GM19023 (cell line): Measurements from ENCODE around the gene N4BP2L2.

Experiments used
- ATAC-seq: cut with Tn5 transposase; IDR thresholded peaks from one replicate; pipeline ENCODE4 v1.9.1; 2021; ENCODE audit warnings: mild to moderate bottlenecking, moderate library complexity; ENCODE audit not compliant: unreplicated experiment

Gene N4BP2L2

DNA sequence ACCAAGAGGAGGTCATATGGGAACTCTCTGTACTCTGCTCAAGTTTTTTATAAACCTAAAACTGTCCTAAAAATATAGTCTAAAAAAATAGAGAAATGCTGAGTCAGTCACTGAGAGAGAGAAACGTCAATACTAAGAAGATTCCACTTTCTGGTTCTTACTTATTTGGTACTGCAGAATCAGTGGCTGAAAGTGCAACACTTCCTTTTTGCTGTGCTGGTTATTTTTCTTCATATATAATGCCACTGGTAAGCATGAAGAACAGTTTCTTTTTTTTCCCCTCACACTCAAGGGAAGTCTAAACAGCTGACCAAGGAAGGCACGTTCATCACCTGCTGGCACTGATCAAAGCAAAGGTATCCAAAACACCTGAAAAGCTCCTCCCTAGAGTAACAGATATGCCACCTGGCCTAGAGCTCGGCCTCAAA is 66.4 kb downstream of the N4BP2L2 start:
- peak; percentile 70 for ATAC-seq

DNA sequence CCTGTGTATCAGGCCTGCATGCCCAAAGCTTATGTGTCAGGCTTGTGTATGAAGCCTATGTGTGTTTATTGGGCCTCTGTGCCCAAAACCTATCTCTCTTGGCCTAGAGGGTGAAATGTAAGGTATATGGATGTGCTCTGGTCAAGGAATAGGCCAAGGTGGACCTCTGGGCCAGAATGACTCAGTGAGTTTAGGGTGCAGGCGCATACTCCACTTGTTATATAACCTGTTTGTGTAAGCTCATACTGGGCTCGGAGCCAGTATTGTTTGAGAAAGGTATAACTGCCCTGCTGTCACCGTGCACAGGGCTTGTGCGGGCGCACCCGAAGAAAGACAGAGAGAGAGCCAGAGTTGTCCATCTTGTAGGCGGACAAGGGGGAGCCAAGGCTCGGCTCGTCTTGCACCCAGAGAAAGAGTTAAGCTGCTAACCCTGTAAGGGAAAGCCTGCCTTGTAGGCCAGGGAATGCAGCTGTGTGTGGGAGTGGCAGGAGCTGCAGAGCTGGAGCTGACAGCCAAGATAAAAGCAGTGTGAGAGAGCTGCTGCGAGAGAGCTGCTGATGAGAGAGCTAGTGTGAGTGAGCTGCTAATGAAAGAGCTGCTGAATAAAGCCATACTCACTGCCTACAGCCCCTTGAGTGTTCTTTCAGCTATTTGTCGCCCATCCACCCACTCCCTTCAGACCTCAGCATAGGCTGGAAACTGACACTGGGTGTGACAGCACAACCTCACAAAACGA is 67.2 kb downstream of the N4BP2L2 start:
- ATAC-seq, result no peak

DNA sequence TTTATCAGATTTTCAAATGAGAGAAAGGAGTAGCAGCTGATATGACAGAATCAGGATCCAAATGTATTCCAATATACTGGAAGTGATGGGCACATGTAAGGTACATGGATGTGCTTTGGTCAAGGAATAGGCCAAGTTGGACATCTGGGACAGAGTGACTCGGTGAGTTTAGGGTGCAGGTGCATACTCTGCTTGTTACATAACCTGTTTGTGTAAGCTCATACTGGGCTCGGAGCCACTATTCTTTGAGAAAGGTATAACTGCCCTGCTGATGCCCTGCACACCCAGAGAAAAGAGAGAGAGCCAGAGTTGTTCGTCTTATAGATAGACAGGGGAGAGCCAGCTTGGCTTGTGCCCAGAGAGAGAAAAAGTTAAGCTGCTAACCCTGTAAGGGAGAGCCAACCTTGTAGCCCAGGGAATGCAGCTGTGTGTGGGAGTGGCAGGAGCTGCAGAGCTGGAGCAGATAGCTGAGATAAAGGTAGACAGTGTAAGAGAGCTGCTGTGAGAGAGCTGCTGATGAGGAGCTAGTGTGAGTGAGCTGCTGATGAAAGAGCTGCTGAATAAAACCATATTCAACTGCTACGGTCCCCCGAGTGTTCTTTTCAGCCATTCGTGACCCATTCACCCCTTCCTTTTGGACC is 70.0 kb downstream of the N4BP2L2 start:
- ATAC-seq, result no peak

DNA sequence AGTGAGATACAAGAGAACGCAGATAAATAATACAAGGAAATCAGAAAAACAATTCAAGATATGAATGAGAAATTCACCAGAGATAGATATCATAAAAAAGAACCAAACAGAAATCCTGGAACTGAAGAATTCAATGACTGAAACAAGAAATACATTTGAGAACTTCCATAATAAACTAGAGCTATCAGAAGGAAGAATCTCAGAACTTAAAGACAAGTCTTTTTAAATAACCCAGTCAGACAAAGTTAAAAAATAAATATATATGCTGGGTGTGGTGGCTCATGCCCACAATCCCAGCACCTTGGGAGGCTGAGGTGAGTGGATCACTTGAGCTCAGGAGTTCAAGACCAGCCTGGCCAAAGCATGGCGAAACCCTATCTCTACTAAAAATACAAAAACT is 82.0 kb downstream of the N4BP2L2 start:
- no peak for ATAC-seq

DNA sequence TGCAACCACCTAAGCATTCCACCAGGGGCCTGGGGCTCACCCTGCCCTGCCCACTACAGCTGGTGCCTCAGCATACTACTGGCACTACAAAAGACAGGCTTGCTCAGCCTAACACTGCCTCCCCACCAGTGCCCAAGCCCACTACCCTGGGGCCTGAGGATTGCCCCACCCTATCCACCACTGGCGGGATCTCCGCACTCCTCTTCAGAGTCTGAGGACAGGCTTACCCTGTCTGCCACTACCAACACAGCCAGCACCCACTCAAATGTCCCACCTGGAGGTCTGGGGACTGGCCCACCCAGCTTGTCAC is 83.0 kb downstream of the N4BP2L2 start:
- no peak for ATAC-seq

DNA sequence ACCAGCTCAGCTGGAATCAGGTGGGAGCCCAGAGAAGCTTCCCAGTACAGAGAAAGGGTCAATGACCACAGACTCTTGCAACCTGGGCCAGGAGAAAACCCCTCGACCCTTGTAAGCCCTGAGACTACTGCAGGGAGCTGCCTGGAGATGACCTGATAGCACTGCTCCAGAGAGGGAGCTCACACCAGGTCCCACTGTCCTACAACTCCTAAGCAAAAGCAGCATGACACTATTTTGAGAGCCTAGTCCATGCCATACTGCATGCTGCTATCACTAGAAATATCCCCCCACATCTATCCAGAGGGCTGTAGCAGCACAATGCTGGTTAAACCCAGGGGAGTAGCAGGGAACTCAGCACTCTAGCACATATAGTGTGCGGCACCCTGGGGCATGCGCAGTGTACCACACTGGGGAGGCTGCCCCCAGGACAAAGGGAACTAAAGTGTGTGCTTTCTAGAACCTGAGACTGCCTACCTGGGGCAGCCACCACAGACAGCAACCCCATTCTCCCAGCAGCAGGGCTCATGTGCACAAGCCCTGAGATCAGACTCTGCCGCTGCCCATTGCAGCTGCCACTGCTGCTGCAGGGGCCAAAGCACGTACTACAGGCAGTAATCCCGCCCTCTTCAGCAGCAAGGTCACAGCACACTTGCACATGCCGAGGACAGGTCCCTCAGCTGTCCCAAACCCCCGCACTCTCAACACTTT is 83.6 kb downstream of the N4BP2L2 start:
- ATAC-seq, result no peak

DNA sequence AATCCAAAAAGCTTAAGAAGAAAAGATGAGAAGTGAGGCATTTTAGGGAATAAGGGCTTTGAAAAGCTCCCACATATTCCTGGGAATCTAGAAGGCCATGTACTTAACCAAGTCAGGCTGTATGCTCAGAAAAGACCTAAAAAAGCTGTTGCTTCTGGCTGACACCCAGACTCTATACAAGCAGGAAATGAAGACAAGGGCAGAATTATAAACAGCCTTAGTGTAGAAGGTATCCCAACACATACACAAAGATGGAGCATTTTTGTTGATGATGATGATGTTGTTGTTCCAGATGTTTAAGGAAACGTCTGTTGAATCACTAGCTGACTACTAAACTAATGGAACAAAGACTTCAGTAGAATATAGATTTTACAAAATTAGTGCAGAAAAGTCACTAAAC is 84.6 kb downstream of the N4BP2L2 start:
- ATAC-seq, result no peak

DNA sequence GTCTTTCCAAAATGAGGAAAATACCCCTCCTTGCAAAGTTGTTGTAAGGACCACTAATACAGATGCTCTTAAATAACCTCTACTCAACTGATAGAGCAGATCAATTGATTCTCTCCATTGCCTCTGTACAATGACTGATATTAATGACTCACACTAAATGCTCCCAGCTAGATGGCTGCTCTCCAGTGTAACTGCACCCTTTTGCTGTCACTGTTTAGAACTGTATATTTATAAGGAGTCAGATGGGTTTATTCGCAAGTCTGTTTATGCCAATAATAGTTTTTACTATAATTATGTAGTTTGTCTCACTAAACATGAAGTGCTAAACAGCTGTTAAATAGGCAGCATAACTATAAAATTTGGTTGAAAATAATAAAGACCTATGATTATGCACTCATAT is 89.6 kb downstream of the N4BP2L2 start:
- no peak for ATAC-seq

DNA sequence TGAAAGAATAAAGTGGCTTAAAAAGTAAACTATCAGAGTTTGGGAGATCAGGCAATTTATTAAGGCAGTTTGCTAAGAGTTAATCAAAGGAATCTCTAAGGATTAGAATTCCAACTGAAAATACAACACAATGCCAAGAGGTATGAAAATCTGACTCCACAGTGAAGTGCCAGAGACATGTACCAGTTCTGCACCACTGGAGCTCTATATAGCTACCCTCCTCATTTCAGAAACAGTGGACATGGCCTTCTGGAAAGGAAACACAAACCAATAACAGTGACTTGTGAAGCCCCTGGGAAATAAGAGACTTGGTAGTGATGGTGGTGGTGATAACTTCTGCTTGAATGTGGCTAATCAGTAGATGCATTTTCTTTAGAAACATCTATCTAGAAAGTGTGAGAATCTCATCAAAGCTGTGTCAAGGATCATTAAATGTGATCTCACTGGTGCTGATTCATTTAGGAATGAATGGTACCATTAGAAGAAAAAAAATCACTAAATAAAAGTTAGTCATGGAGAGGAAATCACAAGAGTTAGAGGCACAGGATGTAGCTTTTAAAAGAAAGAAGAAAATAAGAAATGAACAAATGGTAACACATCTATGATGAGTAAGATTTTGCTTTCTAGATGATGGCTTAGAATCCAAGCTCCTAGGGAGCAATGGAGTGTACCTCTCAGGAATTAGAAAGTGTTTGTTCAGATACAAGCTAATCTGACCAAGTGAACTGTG is 90.5 kb downstream of the N4BP2L2 start:
- ATAC-seq, result no peak

DNA sequence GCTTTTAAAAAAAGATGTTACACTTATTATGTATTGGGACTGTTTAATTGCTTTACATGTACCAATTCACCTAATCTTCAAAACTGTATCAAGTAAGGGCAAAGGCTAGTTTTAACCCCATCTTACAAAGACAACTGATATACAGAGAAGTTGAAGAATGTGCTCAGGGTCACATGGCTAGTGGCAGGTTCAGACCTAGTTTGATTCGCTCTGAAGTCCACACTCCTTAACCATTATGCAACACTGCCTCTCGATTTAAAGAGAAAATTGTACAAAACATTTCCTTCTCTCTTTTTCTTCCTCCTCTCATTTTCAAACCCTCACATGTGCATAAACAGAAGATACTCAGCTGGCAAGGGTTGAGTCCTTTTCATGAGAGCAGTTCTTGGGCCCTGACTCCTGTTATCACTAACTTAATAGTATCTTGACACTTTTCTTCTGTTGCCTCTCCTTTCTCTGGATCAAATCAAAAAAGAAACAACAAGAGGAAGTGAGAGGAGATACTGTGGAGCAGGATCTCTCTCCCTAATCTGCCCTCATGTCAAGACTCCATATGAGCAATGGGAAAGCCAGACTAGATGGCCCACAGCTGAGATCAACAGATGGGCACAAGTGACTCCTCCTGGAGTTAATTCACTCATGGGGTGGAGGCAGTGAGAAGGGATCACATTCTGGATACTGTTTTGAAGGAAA is 91.7 kb downstream of the N4BP2L2 start:
- ATAC-seq, result no peak

DNA sequence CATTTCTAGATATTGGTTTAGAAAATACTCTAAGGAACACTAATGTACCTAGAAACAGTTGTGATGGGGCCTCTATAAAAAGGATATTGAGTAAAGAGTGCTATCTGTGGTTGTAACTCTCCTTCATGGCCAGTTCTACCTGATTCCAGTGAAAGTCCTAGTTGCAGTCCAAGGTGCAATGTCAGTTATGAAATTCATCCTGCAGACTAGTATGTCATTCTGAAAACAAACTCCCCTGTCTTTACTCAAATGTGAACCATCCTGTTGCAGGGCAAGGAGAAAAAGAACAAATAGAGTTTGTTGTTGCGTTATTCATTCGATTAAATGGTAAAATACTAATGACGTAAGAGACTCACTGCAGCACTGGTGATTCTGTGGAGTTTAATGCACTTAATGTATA is 92.4 kb downstream of the N4BP2L2 start:
- ATAC-seq, result no peak

DNA sequence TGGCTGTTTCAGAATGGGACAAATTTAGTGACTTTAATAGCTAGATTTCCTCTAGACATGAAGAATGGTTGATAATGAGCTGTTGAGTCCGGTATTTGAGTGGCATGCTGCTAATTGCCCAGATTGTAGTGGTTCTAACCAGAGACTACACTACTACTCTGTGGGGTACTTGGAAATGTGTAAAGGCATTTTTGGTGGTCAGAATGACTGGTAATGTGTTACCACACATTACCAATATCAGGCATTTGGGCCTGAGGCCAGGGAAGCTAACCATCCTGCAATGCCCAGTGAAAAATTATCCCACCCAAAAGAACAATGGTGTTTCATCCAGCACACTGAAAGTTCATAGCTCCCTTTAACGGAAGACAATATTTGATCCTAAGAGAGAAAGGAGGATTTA is 93.1 kb downstream of the N4BP2L2 start:
- no peak for ATAC-seq

DNA sequence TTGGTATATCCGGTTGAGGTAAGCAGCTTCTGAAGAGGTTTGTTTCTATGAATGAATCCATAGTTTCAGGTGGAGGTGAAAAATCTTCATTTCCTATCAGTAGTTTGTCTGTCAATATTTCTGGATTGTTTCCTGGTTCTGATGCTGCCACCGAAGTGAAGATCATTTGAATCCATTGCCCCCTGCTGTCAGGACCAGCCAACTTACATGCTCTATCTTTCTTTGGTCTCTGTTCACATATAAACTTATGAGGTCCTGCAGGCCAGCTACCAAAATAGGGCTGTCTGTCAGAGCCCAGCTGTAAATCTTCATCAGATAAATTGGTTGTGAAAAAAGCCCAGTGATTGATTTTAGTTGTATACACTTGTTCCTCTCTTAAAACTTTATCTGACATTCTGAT is 95.5 kb downstream of the N4BP2L2 start:
- ATAC-seq, result peak; percentile 57

DNA sequence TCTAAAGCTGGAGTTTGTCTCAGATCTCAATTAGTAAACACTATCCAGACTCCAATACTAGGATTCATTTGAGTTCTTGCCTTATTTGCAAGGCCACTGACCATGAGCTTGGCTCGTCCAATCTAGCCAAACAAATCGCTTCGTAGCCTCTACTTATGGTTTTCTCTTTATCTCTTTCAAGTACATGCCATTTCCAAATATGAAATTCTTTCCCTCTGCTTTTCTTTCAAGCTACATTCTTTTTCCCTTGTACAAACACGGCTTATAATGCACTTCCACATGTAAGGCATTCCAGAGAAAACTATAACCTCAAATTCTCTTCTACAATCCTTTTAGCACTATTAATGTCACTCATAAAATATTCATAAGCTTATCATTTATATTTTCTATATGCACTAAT is 99.7 kb downstream of the N4BP2L2 start:
- no peak for ATAC-seq

DNA sequence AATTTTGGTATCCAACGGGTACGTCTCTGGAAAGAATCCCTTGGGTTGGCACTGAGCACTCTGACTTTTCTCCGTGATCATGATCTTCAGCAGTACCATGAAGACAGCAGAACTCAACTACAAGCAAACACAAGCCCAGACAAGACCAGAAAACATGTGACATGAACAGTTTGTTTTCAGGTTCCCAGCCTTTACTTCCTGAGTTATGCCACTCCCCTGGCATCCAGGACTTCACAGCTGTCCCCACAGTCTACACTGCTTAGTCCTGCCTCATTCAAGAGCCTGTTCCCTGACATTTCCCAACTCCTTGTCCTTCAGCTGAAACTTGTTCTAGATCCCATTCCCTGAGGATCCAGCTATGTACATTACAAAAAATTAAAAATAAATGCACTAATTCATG is 105.7 kb downstream of the N4BP2L2 start:
- ATAC-seq, result no peak

DNA sequence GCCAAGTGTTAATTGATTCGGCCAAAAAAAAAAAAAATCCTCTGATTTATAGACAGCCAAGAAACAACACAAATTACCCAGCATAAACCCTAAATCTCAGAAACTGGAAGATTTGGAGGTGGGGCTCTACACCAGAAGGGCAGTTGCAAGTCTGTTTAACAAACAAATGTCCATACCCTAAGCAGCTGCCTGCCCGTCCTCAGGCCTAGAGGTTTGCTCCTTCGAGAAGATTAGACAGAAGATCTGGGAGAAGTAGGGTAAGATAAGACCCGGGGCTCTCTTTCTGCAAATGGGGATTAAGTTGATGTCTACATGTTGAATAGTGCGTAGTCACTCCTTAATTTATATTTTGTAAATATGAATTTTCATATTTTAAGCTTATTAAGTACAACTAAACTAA is 107.2 kb downstream of the N4BP2L2 start:
- ATAC-seq, result no peak

DNA sequence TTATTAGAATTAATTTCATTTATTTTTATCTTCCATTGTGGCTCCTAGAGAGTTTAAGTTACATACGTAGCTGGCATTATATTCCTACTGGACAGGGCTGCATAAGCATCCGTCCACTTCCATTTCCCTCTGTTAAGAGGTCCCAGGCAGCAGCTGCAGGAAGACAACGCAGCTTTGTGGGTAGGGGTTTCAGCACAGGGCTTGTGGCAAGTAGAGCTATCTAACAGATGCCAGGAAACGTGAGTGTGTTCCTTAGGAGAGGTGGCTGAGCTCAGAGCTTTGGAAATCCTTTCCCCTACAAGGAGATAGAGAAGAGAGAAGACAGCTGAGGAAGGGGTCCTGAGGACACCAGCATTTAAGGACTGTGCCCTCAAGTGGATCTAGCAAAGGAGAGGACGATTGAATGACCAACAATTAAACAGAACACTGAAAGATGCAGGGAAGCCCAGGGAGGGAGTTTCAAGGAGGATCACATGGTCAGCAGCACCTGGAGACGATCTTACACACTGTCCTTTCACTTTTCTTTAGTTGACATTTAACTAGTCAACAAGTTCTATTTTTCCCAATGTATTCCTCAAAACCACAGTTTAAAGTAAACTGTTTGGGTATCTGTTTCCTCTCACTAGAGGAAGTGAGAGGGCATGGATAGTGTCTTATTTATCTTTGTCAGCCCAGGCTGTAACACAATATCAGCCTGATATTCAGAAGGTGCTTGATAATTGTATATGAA is 108.4 kb downstream of the N4BP2L2 start:
- no peak for ATAC-seq

DNA sequence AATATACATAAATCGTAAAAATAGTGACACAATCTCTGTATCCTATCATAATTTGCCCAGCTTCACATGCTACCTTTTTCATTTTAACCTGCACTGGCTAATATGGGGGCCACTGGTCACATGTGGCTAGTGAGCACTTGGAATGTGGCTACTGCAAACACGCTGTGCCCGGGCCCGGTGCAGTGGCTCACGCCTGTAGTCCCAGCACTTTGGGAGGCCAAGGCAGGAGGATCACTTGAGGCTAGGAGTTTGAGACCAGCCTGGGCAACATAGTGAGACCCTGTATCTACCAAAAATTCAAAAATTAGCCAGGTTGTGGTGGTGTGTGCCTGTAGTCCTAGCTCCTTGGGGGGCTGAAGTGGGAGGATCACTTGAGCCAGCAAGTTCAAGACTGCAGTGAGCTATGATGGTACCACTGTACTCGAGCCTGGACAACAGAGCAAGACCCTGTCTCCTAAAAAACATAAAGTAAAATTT is 109.1 kb downstream of the N4BP2L2 start:
- no peak for ATAC-seq

DNA sequence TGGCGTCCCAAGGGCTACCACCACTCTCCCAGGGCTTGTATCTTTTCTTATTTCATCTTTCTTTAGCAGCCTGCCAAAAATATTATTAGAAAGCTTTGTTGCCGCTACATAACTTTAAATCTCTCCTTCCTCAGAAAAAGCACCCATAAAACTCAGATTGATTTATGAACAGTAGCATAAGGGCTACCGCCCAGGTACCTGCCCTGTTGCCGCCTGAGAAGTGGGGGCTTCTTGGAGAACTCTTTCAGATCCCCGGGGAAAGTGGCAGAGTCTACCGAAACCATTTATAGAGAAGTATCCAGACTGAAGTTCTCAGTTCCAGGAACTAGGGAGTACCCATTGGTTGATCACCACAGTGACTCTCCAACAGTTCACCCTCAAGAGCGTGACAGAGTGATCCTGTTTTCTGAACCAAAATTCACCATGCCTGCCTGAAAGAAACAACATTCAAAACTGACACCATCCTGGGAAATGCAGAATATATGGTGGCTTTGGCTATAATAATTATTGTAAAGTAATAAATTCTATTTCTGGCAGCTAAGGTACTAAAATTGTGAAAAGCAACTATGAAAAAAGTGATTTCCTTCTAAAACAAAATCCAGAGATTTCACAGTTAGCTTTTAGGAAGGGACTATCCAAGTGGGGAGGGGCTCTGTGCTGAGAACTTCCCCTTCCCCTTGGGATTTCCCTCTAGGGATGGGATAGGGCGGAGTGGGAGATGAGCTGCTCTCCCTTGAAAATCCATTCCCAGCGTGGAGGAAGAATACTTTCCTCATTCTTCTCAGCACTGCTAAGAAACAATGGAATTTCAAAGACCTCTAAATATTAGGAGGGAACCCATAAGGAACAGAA is 109.8 kb downstream of the N4BP2L2 start:
- no peak for ATAC-seq
